Measurements from ENCODE around the gene PIGS. TPM values are rescaled to one million over a fixed set of nuclear protein-coding genes. Genes with fewer than 3 reads are reported as not detected.

Gene PIGS
- total and polyA plus RNA-seq, 7 donors: 17.2 to 66.3 (median 33.7) TPM

GRCh38 chr17:28582513-28582912, 11.2 kb upstream of the PIGS start:
- WGBS, 2 donors: 97 to 98% methylated on average over 2 of the region's 2 CpGs
- no peaks in the 10 kb centered on the region for H3K27me3 ChIP-seq
- H3K27ac ChIP-seq: no peak overlapping the region
- TF ChIP-seq CTCF (IDR thresholded peaks at IDR 0.05): no peak
- no peak for TF ChIP-seq POLR2A (IDR thresholded peaks at IDR 0.05)
- no peak for TF ChIP-seq POLR2AphosphoS5 (IDR thresholded peaks at IDR 0.05)
- H3K4me3 ChIP-seq: no peak overlapping the region
- no peaks in the 10 kb centered on the region for H3K4me1 ChIP-seq
- intact Hi-C loops (cut with DNase I): no loop called here
- no peaks in the 10 kb centered on the region for H3K9me3 ChIP-seq
- DNase-seq: no peak
- H3K36me3 ChIP-seq: peaks cover 0 to 3% (median 0%) of the 10 kb centered on the region in 4 donors

- TF ChIP-seq CTCF (IDR thresholded peaks at IDR 0.05) (no peak), POLR2AphosphoS5 (IDR thresholded peaks at IDR 0.05) (no peak), POLR2A (IDR thresholded peaks at IDR 0.05) (no peak), EP300 (IDR thresholded peaks at IDR 0.05) (no peak)
- peaks cover 0 to 3% (median 0%) of the 10 kb centered on the region in 4 donors for H3K36me3 ChIP-seq
- WGBS, 2 donors: 99 to 100% methylated on average over 3 of the region's 3 CpGs
- H3K9me3 ChIP-seq: no peaks in the 10 kb centered on the region
- peaks cover 0 to 8% (median 7%) of the 10 kb centered on the region in 4 donors for H3K4me1 ChIP-seq
- no peaks in the 10 kb centered on the region for H3K27me3 ChIP-seq
- intact Hi-C loops (cut with DNase I): no loop called here
- no peak for DNase-seq
- H3K4me3 ChIP-seq: no peak overlapping the region
- no peak overlapping the region for H3K27ac ChIP-seq
Observed at GRCh38 chr17:28580959-28581358, 9.6 kb upstream of the PIGS start.

- Histone ChIP-seq H3K4me3 (no peak overlapping the region), H3K36me3 (peaks cover 0 to 3% (median 0%) of the 10 kb centered on the region in 4 donors), H3K9me3 (no peaks in the 10 kb centered on the region), H3K27ac (no peak overlapping the region), H3K27me3 (no peaks in the 10 kb centered on the region), H3K4me1 (peaks cover 0 to 8% (median 7%) of the 10 kb centered on the region in 4 donors)
- no peak for TF ChIP-seq POLR2A (IDR thresholded peaks at IDR 0.05)
- no peak for TF ChIP-seq CTCF (IDR thresholded peaks at IDR 0.05)
- TF ChIP-seq EP300 (IDR thresholded peaks at IDR 0.05): no peak
- TF ChIP-seq POLR2AphosphoS5 (IDR thresholded peaks at IDR 0.05): no peak
- intact Hi-C loops (cut with DNase I): no loop called here
- DNase-seq: no peak
- WGBS, 2 donors: 82 to 92% methylated on average over 4 of the region's 4 CpGs
Observed at GRCh38 chr17:28579526-28579925, 8.2 kb upstream of the PIGS start.

GRCh38 chr17:28578246-28579195, 7.2 kb upstream of the PIGS start:
- Histone ChIP-seq H3K4me3 (no peak overlapping the region), H3K27ac (no peak overlapping the region), H3K36me3 (peaks cover 0 to 3% (median 0%) of the 10 kb centered on the region in 4 donors), H3K4me1 (peaks cover 0 to 8% (median 7%) of the 10 kb centered on the region in 4 donors), H3K27me3 (no peaks in the 10 kb centered on the region), H3K9me3 (no peaks in the 10 kb centered on the region)
- 97 to 99% methylated on average over 8 of the region's 8 CpGs for WGBS, 2 donors
- TF ChIP-seq POLR2A (IDR thresholded peaks at IDR 0.05): no peak
- TF ChIP-seq CTCF (IDR thresholded peaks at IDR 0.05): no peak
- TF ChIP-seq EP300 (IDR thresholded peaks at IDR 0.05): no peak
- no peak for TF ChIP-seq POLR2AphosphoS5 (IDR thresholded peaks at IDR 0.05)
- intact Hi-C loops (cut with DNase I): no loop called here
- DNase-seq: no peak

All from sigmoid colon (tissue), 7 donors.